Measurements from ENCODE around the gene TEX30. TPM values are rescaled to one million over a fixed set of nuclear protein-coding genes. Genes with fewer than 3 reads are reported as not detected.

Gene TEX30
- total RNA-seq, 1 donor from 2014 or later = 5.9 TPM

GRCh38 chr13:102729560-102730270, 43.9 kb downstream of the TEX30 start:
- intact Hi-C loops (cut with DNase I) = no loop called here

GRCh38 chr13:102726430-102726829, 47.2 kb downstream of the TEX30 start:
- no peak for DNase-seq (ENCODE audit: low spot score)
- intact Hi-C loops (cut with DNase I) = no loop called here

More at GRCh38 chr13:102729560-102730270, 43.9 kb downstream of the TEX30 start:
- DNase-seq (ENCODE audit: low spot score) = no peak

- intact Hi-C loops (cut with DNase I) = no loop called here
- DNase-seq (ENCODE audit: low spot score) = no peak
These were observed 48.7 kb downstream of the TEX30 start for GRCh38 chr13:102724923-102725322.

DNA sequence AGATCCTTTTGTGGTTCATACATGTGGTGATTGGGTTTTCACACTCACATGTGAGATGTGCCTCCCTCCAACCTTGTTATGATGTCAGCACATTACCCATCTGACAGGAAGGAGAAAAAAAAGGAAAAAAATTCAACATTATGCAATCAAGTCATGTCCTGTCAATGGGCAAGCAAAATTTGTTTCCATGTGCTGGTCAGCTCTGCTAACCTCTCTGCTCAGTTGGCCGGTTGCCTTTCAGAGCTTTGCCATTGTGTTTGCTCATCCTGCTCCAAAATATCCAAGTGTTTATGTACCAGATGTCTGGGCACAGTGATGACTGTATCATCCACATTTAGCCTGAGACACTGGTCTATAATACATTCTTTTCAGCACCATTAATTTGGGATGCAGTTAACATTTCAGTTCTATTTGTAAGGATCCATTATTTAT, 51.8 kb downstream of the TEX30 start:
- intact Hi-C loops (cut with DNase I) = no loop called here
- DNase-seq (ENCODE audit: low spot score) = no peak

GRCh38 chr13:102718746-102719145, 54.8 kb downstream of the TEX30 start:
- intact Hi-C loops (cut with DNase I) = no loop called here
- no peak for DNase-seq (ENCODE audit: low spot score)

Other genes starting within 250 kb of the TEX30 start
- gene TPP2, start 176.8 kb downstream of the TEX30 start, total RNA-seq = 31.0 TPM
- not detected for gene METTL21C, start 78.7 kb downstream of the TEX30 start, total RNA-seq
- gene POGLUT2, start 25.2 kb upstream of the TEX30 start, total RNA-seq = 2.3 TPM
- gene BIVM, start 25.3 kb upstream of the TEX30 start, total RNA-seq = 30.4 TPM
- gene ERCC5, start 72.2 kb upstream of the TEX30 start, total RNA-seq = 36.5 TPM

Measured in cardiac septum (tissue), 1 donor.